ENCODE data around the gene SUN5.
"Not testable (repeated sequence)": the region's sequence is repeated elsewhere in the genome, so short reads cannot be mapped to it uniquely, and the experiment has no call there.

Gene SUN5

GRCh38 chr20:32966881-32967781, 37.1 kb downstream of the SUN5 start:
- no peak for DNase-seq

DNA sequence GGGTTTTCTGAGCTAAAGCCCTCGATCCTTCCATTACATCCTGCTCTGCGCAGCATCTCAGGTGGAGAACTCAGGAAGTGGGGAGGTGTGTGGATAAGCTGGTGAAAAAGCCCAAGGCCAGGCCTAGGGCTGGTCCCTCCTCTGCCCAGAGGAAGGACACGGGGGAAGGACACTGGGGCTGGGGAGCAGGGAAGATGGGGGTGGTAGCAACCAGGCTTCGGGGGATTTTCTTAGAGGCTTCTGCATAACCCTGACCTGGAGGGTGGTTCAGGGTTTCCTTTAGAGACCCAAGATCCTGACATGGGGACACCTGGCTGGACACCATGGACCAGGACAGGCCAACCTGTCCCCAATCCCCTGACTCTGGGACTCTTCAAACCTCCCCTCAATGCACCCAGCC, 37.9 kb downstream of the SUN5 start:
- DNase-seq = no peak

- no peak for DNase-seq
These were observed 38.5 kb downstream of the SUN5 start for GRCh38 chr20:32965581-32966373.

GRCh38 chr20:32965115-32965514, 39.1 kb downstream of the SUN5 start:
- no peak for DNase-seq

DNA sequence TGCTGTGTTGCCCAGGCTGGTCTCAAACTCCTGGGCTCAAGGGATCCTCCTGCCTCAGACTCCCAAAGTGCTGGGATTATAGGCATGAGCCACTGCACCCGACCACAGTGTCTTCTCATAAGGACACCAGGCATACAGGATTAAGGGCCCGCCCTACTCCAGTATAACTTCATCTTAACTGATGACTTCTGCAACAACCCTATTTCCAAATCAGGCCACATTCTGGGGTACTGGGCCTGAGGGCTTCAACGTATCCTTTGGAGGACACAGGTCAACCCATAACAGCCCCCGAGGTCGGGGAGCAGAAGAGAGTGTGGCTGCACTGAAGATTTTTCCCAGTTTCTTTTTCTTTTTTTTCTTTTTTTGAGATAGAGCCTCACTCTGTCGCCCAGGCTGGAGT, 39.7 kb downstream of the SUN5 start:
- no peak for DNase-seq

GRCh38 chr20:32963176-32963575, 41.1 kb downstream of the SUN5 start:
- no peak for DNase-seq

- DNase-seq = not testable (repeated sequence)
These were observed 41.6 kb downstream of the SUN5 start for GRCh38 chr20:32962646-32963045.

- no peak for DNase-seq
These were observed 42.2 kb downstream of the SUN5 start for GRCh38 chr20:32962053-32962452.

GRCh38 chr20:32960849-32961731, 43.1 kb downstream of the SUN5 start:
- DNase-seq = no peak

- no peak for DNase-seq
These were observed 44.1 kb downstream of the SUN5 start for GRCh38 chr20:32960222-32960518.

- no peak for DNase-seq
These were observed 44.6 kb downstream of the SUN5 start for GRCh38 chr20:32959351-32960221.

GRCh38 chr20:32958574-32958973, 45.7 kb downstream of the SUN5 start:
- no peak for DNase-seq

- no peak for DNase-seq
These were observed 46.8 kb downstream of the SUN5 start for GRCh38 chr20:32957459-32957858.

DNA sequence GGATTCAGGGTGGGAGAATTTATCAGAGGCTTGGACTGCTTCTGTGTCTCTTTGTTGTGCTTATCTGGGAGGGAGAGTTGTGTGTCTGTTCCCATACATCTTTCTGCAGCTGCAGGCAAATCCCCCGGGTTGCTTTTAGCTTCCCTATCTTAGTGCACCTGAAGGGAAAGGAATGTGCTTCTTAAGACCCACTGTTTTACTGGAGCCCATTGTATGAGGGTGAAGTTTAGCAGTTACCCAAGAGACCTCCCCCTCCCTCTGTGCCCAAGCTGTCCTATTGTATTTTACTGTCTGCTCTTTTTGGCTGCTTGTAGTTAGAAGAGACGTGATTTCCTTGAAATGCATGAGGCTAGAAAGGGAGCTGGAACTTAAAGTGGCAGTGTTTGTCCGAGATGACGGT, 53.7 kb downstream of the SUN5 start:
- not testable (repeated sequence) for DNase-seq

- no peak for DNase-seq
These were observed 57.6 kb downstream of the SUN5 start for GRCh38 chr20:32946629-32947028.

- no peak for DNase-seq
These were observed 58.5 kb downstream of the SUN5 start for GRCh38 chr20:32945710-32946221.

DNA sequence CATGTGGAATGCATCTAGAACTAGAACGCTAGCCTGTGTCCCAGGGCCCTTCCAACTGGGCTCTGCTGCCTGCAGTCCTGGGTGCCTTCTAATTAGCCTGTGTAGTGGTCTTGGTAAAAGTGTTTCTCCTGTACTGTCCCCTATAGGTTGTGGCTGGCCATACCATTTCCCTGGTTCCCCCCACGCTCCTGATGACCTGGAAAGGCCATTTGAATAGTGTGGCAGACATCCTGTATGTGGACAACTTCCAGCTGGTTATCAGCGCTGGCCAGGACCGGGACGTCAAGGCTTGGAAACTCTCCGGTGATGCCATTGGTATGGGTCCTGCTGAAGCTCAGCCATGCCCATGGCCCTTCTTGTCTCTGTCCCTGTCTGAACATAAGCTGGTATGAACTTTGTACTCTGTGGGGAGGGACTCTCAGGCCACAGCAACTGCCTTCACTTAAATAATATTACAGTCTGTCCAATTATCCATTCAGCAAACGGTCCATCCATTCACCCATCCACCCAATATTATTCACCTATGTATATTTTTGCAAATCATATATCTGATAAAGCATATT, 60.7 kb downstream of the SUN5 start:
- no peak for DNase-seq

- no peak for DNase-seq
These were observed 62.9 kb downstream of the SUN5 start for GRCh38 chr20:32941155-32941885.

GRCh38 chr20:32934580-32934979, 69.7 kb downstream of the SUN5 start:
- no peak for DNase-seq

Measured in anterior cingulate cortex (tissue), 58 donors.